ENCODE data around the gene FBLIM1. TPM values are rescaled to one million over a fixed set of nuclear protein-coding genes. Genes with fewer than 3 reads are reported as not detected.

The FBLIM1 gene
- total and polyA plus RNA-seq, 2 donors from 2014 or later, result 16.6 to 89.3 TPM

GRCh38 chr1:15764269-15764764 lies 5.7 kb downstream of the FBLIM1 start:
- peaks cover 0 to 9% (median 0%) of the 10 kb centered on the region in 3 donors for H3K4me1 ChIP-seq (ENCODE audit: control insufficient read depth in 2 of 3, insufficient read depth in 2 of 3, low read depth in 1 of 3, low read length in 3 of 3)
- no peak for FAIRE-seq
- H3K4me3 ChIP-seq (ENCODE audit: low read length in 3 of 3), result no peak overlapping the region
- peak in 1 of 5 donors; percentile 48 for DNase-seq
- intact Hi-C loops (cut with DNase I), result no loop called here
- H3K9ac ChIP-seq (ENCODE audit: low read length in 3 of 3), result no peak overlapping the region
- H3K27ac ChIP-seq (ENCODE audit: low read depth in 2 of 2, low read length in 2 of 2), result no peak overlapping the region
- H3K27me3 ChIP-seq (ENCODE audit: control insufficient read depth, insufficient read depth, low read length), result no peaks in the 10 kb centered on the region
- peaks cover 0 to 6% (median 0%) of the 10 kb centered on the region in 3 donors for H3K36me3 ChIP-seq (ENCODE audit: control insufficient read depth in 2 of 3, insufficient read depth in 3 of 3, low read length in 3 of 3)
- H3K9me3 ChIP-seq (ENCODE audit: control insufficient read depth in 2 of 3, insufficient read depth in 1 of 3, low read length in 3 of 3), result no peaks in the 10 kb centered on the region
- no peak for TF ChIP-seq CTCF (IDR thresholded peaks at IDR 0.05; ENCODE audit: borderline replicate concordance, extremely low read depth, insufficient read depth)

GRCh38 chr1:15764890-15765289 lies 6.3 kb downstream of the FBLIM1 start:
- no peak overlapping the region for H3K4me3 ChIP-seq (ENCODE audit: low read length in 3 of 3)

GRCh38 chr1:15765495-15766194 lies 7.0 kb downstream of the FBLIM1 start:
- FAIRE-seq (no peak), DNase-seq (no peak)
- no peak overlapping the region for H3K27ac ChIP-seq (ENCODE audit: low read depth in 2 of 2, low read length in 2 of 2)
- H3K36me3 ChIP-seq (ENCODE audit: control insufficient read depth in 2 of 3, insufficient read depth in 3 of 3, low read length in 3 of 3), result peaks cover 0 to 10% (median 0%) of the 10 kb centered on the region in 3 donors
- no peak overlapping the region for H3K9ac ChIP-seq (ENCODE audit: low read length in 3 of 3)
- intact Hi-C loops (cut with DNase I), result no loop called here
- peaks cover 0 to 9% (median 0%) of the 10 kb centered on the region in 3 donors for H3K4me1 ChIP-seq (ENCODE audit: control insufficient read depth in 2 of 3, insufficient read depth in 2 of 3, low read depth in 1 of 3, low read length in 3 of 3)
- no peak overlapping the region for H3K4me3 ChIP-seq (ENCODE audit: low read length in 3 of 3)
- no peaks in the 10 kb centered on the region for H3K9me3 ChIP-seq (ENCODE audit: control insufficient read depth in 2 of 3, insufficient read depth in 1 of 3, low read length in 3 of 3)
- no peak for TF ChIP-seq CTCF (IDR thresholded peaks at IDR 0.05; ENCODE audit: borderline replicate concordance, extremely low read depth, insufficient read depth)
- H3K27me3 ChIP-seq (ENCODE audit: control insufficient read depth, insufficient read depth, low read length), result no peaks in the 10 kb centered on the region

More at GRCh38 chr1:15764890-15765289, 6.3 kb downstream of the FBLIM1 start:
- intact Hi-C loops (cut with DNase I), result no loop called here
- Histone ChIP-seq H3K4me1 (ENCODE audit: control insufficient read depth in 2 of 3, insufficient read depth in 2 of 3, low read depth in 1 of 3, low read length in 3 of 3) (peaks cover 0 to 9% (median 0%) of the 10 kb centered on the region in 3 donors), H3K36me3 (ENCODE audit: control insufficient read depth in 2 of 3, insufficient read depth in 3 of 3, low read length in 3 of 3) (peaks cover 0 to 6% (median 0%) of the 10 kb centered on the region in 3 donors), H3K27me3 (ENCODE audit: control insufficient read depth, insufficient read depth, low read length) (no peaks in the 10 kb centered on the region), H3K27ac (ENCODE audit: low read depth in 2 of 2, low read length in 2 of 2) (no peak overlapping the region), H3K9me3 (ENCODE audit: control insufficient read depth in 2 of 3, insufficient read depth in 1 of 3, low read length in 3 of 3) (no peaks in the 10 kb centered on the region), H3K9ac (ENCODE audit: low read length in 3 of 3) (no peak overlapping the region)
- DNase-seq, result no peak
- TF ChIP-seq CTCF (IDR thresholded peaks at IDR 0.05; ENCODE audit: borderline replicate concordance, extremely low read depth, insufficient read depth), result no peak
- FAIRE-seq, result no peak

Data from kidney (tissue), 14 donors.